AG04449 (cell line): ENCODE measurements around the gene PSD4.

Experiments
- CTCF ChIA-PET: fragments of 350-600 bp; formaldehyde crosslinking; extraction: SDS; loops from one replicate; lab custom pipeline; 2021; ENCODE audit warnings: antibody characterized with exemption; lab: Yijun Ruan, JAX
- POLR2A ChIA-PET: fragments of 400-600, 350-600 bp; formaldehyde crosslinking; extraction: SDS; loops from one replicate; lab custom pipeline; 2020; ENCODE audit warnings: antibody characterized with exemption, inconsistent platforms; lab: Yijun Ruan, JAX
- DNase-seq: peaks from one replicate; pipeline ENCODE4 v3.0.0-alpha.2; 2010; ENCODE audit warnings: low read depth, low spot score
- H3K4me3 ChIP-seq: 2 replicates; pipeline ENCODE4 v1.5.1; 2011; ENCODE audit warnings: low read depth, mild to moderate bottlenecking, control low read depth, low read length
- CTCF ChIP-seq: IDR thresholded peaks from one replicate; pipeline ENCODE4 v1.5.1; 2011; ENCODE audit warnings: mild to moderate bottlenecking, moderate library complexity, low read length, control low read depth, inconsistent platforms; ENCODE audit not compliant: insufficient read depth; ENCODE audit errors: missing control alignments

The PSD4 gene

DNA sequence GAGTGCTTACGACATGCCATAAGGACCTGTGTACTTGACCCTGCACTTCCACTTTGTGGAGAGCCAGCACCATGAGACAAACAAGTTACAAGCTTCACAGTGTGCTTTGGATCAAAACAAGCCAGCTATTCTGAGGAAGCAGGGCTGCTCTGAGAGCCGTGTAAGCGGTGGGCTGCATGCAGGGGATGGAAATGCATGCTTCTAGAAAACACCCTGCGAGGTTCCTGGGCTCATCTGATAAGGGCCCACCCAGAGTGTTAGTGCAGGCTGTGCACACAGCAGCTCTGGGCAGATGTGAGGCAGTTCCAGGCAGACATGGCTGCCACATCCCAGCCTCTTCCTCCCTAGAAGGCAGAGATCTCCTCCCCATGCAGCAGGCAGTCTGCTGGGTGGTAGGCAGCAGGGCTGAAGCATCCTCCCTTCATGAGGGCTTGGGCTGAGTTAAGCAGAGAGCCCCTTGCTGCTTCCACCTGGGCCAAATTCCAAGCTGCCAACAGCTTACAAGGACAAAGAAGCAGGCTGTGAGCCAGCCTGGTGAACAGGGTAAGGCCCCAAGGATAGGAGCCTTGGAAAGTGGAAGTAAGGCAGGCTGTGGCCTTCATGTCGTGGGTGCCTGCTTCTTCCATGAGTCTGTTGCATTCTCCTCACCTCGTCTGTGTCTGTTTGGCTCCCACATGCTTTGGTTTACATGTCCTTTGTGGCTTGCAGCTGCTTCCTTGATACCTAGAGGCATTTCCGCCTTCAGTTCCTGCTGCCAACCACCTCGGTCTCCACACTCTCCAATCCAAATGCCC is 7.7 kb downstream of the PSD4 start:
- DNase-seq = no peak
- TF ChIP-seq CTCF = no peak
- H3K4me3 ChIP-seq = no peak overlapping the region
- POLR2A ChIA-PET = no interaction called here
- CTCF ChIA-PET = interaction anchor here (0.9 to 4.9 kb wide), 5 partner anchors 18 to 209 kb away, joined by 4 to 33 read pairs (median 8); no protein-coding TSS in a partner anchor

DNA sequence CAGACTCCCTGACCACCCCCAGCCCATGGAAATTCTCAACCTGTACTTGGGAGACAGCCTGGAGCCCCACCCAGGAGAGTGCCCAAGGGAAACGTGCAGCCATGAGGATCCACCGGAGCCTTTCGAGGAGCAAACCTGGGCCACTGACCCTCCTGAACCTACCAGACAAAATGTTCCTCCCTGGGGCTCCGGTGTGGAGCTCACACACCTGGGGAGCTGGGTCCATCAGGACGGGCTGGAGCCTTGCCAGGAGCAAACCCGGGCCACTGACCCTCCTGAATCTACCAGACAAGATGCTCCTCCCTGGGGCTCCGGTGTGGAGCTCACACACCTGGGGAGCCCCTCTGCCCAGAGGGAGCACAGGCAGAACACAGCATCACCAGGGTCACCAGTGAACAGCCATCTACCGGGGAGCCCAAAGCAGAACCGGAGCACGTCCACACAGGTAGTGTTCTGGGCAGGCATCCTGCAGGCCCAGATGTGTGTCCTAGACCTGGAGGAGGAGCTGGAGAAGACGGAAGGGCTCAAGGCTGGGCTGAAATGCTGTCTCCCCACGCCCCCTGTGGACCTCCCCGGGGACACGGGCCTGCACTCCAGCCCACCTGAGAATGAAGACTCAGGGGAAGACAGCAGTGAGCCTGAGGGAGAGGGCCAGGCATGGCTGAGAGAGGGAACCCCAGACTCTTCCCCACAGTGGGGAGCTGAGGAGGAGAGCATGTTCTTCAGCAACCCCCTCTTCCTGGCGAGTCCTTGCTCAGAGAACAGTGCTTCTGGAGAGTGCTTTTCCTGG is 8.9 kb downstream of the PSD4 start:
- no peak for TF ChIP-seq CTCF
- ChIA-PET POLR2A (no interaction called here), CTCF (interaction anchor here (1.2 to 4.9 kb wide), 5 partner anchors 16 to 207 kb away, joined by 3 to 33 read pairs (median 7); no protein-coding TSS in a partner anchor)
- H3K4me3 ChIP-seq = no peak overlapping the region
- DNase-seq = no peak

GRCh38 chr2:113183264-113183663 is 9.5 kb downstream of the PSD4 start:
- TF ChIP-seq CTCF = no peak

DNA sequence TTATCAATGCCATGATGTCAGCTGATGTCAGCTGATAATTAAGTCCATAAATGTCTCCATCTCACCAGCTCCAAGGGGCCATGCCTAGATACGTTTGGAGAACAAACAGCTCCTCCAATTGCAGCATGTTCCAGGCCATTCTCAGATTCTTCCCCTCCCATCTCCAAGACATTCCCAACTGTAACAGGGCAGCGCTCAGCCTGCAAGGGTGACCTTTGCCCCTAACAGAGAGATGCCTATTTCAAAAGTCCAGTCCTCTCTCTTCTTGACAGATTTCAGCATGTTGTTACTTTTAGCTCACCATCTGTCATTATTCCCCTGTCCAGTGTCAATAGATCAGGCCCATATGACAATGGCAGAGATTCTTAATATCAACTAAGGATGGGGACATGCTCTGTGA is 9.9 kb downstream of the PSD4 start:
- no peak for TF ChIP-seq CTCF
- H3K4me3 ChIP-seq = no peak overlapping the region
- ChIA-PET POLR2A (no interaction called here), CTCF (interaction anchor here (1.2 to 4.9 kb wide), 6 partner anchors 8 to 206 kb away, joined by 3 to 33 read pairs (median 5); no protein-coding TSS in a partner anchor)
- DNase-seq = no peak

More at GRCh38 chr2:113183264-113183663, 9.5 kb downstream of the PSD4 start:
- ChIA-PET CTCF (interaction anchor here (1.2 to 4.9 kb wide), 5 partner anchors 9 to 207 kb away, joined by 3 to 33 read pairs (median 7); no protein-coding TSS in a partner anchor), POLR2A (no interaction called here)
- no peak overlapping the region for H3K4me3 ChIP-seq
- DNase-seq = no peak

GRCh38 chr2:113184531-113185230 is 10.9 kb downstream of the PSD4 start:
- ChIA-PET CTCF (interaction anchor here (1.2 to 4.9 kb wide), 4 partner anchors 7 to 205 kb away, joined by 3 to 33 read pairs (median 5); no protein-coding TSS in a partner anchor), POLR2A (no interaction called here)
- no peak for DNase-seq
- no peak for TF ChIP-seq CTCF
- no peak overlapping the region for H3K4me3 ChIP-seq
